VCaP (cell line): ENCODE measurements around the gene PGBD5.

Experiments
- H3K27ac ChIP-seq: fragments of 450-650 bp; 2 replicates; pipeline ENCODE4 v1.5.1; 2017
- TF ChIP-seq, protein P1 (sequence below): fragments of 450-650 bp; conservative IDR thresholded peaks from 2 replicates; pipeline ENCODE4 v1.5.1; 2017; ENCODE audit warnings: mild to moderate bottlenecking, moderate library complexity

PGBD5 gene

DNA sequence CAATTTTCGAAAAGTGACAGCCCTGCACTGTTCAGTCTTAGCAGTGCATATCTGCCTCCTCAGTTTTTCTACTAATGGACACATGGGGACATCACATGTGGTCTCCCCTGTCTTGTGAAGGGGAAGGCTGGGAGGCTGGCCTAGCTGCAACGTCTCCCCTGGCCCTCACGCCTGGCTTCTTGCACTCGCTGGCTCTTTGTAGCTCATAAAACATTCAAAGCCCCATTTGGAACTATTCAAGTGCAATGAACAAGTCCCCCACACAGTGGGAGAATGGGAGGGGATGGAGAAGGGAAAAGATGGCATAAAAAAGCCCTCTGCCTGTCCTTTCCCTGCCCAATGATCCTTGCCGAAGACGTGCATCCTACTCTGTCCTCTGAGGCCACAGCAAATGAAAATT lies 73.6 kb downstream of the PGBD5 start:
- TF ChIP-seq, protein P1, sequence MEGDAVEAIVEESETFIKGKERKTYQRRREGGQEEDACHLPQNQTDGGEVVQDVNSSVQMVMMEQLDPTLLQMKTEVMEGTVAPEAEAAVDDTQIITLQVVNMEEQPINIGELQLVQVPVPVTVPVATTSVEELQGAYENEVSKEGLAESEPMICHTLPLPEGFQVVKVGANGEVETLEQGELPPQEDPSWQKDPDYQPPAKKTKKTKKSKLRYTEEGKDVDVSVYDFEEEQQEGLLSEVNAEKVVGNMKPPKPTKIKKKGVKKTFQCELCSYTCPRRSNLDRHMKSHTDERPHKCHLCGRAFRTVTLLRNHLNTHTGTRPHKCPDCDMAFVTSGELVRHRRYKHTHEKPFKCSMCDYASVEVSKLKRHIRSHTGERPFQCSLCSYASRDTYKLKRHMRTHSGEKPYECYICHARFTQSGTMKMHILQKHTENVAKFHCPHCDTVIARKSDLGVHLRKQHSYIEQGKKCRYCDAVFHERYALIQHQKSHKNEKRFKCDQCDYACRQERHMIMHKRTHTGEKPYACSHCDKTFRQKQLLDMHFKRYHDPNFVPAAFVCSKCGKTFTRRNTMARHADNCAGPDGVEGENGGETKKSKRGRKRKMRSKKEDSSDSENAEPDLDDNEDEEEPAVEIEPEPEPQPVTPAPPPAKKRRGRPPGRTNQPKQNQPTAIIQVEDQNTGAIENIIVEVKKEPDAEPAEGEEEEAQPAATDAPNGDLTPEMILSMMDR = no peak
- H3K27ac ChIP-seq = no peak overlapping the region

- TF ChIP-seq, protein P1 = no peak
- H3K27ac ChIP-seq = no peak overlapping the region
Measured at GRCh38 chr1:230351983-230352382, 74.1 kb downstream of the PGBD5 start.

GRCh38 chr1:230351514-230351913 lies 74.6 kb downstream of the PGBD5 start:
- TF ChIP-seq, protein P1 = no peak
- H3K27ac ChIP-seq = no peak overlapping the region

DNA sequence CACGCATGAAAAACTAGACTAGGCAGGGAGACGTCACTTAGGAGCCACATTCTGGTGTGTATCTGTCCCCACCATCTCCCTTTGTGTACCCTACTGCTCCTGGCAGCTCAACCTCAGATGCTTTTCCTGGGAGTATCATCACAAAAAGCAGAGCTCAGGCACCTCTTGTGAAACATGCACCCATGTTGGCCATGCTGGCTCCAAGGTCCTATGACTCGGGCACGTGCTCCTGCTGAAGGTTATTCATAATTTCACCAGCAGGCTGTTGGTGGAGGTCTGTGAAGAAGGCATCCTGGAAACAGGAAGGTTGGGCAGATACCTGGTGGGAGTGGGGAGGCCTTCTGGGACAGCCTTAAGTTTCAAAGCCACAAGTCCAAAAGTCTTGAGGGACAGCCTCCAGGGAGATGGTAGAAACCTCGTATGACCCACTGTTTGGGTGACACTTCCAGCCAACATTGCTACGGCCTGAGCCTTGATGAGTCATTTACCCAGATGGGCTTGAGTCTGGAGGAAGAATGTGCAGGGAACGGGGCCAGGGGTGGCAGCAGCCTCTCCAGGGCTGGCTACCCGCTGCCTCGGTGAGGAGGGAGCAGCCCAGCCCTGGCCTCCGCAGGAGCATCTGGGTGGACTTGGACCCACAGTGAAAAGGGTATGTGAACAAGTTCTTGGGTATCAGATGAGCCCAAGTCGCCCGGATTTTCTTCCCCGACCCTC lies 75.8 kb downstream of the PGBD5 start:
- TF ChIP-seq, protein P1 = no peak
- no peak overlapping the region for H3K27ac ChIP-seq

GRCh38 chr1:230349020-230349393 lies 77.1 kb downstream of the PGBD5 start:
- no peak overlapping the region for H3K27ac ChIP-seq
- TF ChIP-seq, protein P1 = no peak

GRCh38 chr1:230348386-230349019 lies 77.6 kb downstream of the PGBD5 start:
- TF ChIP-seq, protein P1 = no peak
- no peak overlapping the region for H3K27ac ChIP-seq

DNA sequence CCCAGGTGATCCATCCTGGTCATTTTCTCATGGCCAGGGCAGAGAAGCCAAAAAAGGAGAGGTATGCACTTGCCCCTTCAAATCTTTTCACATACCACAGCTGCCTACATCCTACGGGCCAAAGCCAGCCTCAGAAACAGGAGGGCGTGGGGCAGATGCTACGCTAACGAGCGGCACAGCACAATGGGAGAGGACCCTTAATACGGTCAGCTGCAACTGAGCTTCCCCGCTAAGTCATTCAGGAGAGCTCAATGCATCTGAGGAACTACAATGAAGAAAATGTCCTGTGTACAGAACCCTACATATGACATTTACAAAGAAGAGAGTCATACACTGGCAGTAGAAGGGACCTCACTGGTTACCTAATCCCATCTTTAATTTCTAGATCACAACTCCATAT lies 78.2 kb downstream of the PGBD5 start:
- no peak overlapping the region for H3K27ac ChIP-seq
- TF ChIP-seq, protein P1 = no peak
